GM23248 (cell line): Measurements from ENCODE around the gene RNF213. TPM values are rescaled to one million over a fixed set of nuclear protein-coding genes. Genes with fewer than 3 reads are reported as not detected.

ENCODE experiments used
- DNase-seq: peaks from one replicate; pipeline ENCODE4 v3.0.0-alpha.2; 2015
- H2AFZ ChIP-seq: fragments of 200-600 bp; sonication (generic); 2 replicates; pipeline ENCODE4 v1.6.1; 2016; ENCODE audit warnings: antibody characterized with exemption
- H3F3A ChIP-seq: fragments of 200-600 bp; sonication (generic); 2 replicates; pipeline ENCODE4 v1.6.1; 2016; ENCODE audit warnings: mild to moderate bottlenecking, antibody characterized with exemption, mixed run types; ENCODE audit not compliant: insufficient read depth
- H3K27ac ChIP-seq: fragments of 200-600 bp; sonication (generic); 2 replicates; pipeline ENCODE4 v1.5.1; 2016; ENCODE audit warnings: mild to moderate bottlenecking
- H3K27me3 ChIP-seq: fragments of 200-600 bp; sonication (generic); replicated peaks from 2 replicates; pipeline ENCODE4 v1.6.1; 2016; ENCODE audit warnings: mild to moderate bottlenecking; ENCODE audit not compliant: insufficient read depth
- H3K36me3 ChIP-seq: fragments of 200-600 bp; sonication (generic); 2 replicates; pipeline ENCODE4 v1.6.1; 2016; ENCODE audit warnings: low read depth, mild to moderate bottlenecking
- H3K4me1 ChIP-seq: fragments of 200-600 bp; sonication (generic); 2 replicates; pipeline ENCODE4 v1.6.1; 2016; ENCODE audit warnings: mild to moderate bottlenecking; ENCODE audit not compliant: insufficient read depth
- H3K4me2 ChIP-seq: fragments of 200-600 bp; sonication (generic); one replicate; pipeline ENCODE4 v1.6.1; 2016; ENCODE audit warnings: mild to moderate bottlenecking; ENCODE audit not compliant: unreplicated experiment
- H3K4me3 ChIP-seq: fragments of 200-600 bp; sonication (generic); 2 replicates; pipeline ENCODE4 v1.5.1; 2016; ENCODE audit warnings: mild to moderate bottlenecking
- H3K79me2 ChIP-seq: fragments of 200-600 bp; sonication (generic); 2 replicates; pipeline ENCODE4 v1.6.1; 2016; ENCODE audit warnings: mild to moderate bottlenecking; ENCODE audit not compliant: insufficient read depth
- H3K9ac ChIP-seq: fragments of 200-600 bp; sonication (generic); 2 replicates; pipeline ENCODE4 v1.6.1; 2016; ENCODE audit warnings: mild to moderate bottlenecking
- H3K9me2 ChIP-seq: fragments of 200-600 bp; sonication (generic); 2 replicates; pipeline ENCODE4 v1.6.1; 2016; ENCODE audit warnings: mixed run types, mild to moderate bottlenecking, moderate library complexity; ENCODE audit not compliant: insufficient read depth
- H3K9me3 ChIP-seq: fragments of 200-600 bp; sonication (generic); one replicate; pipeline ENCODE4 v1.6.1; 2017; ENCODE audit warnings: low read depth
- H4K20me1 ChIP-seq: fragments of 200-600 bp; sonication (generic); 2 replicates; pipeline ENCODE4 v1.6.0; 2016; ENCODE audit not compliant: insufficient read depth
- EZH2 ChIP-seq: fragments of 200-600 bp; sonication (generic); IDR thresholded peaks from 2 replicates; pipeline ENCODE4 v1.6.1; 2018; ENCODE audit warnings: antibody characterized with exemption, mild to moderate bottlenecking; ENCODE audit not compliant: insufficient read depth, poor library complexity, severe bottlenecking
- EZH2phosphoT487 ChIP-seq: fragments of 200-600 bp; sonication (generic); IDR thresholded peaks from 2 replicates; pipeline ENCODE4 v1.6.1; 2018; ENCODE audit warnings: antibody characterized with exemption, moderate library complexity, mild to moderate bottlenecking, low read depth; ENCODE audit not compliant: insufficient read depth
- WGBS, 2 experiments: methylation state at CpG; one replicate each; pipeline ENCODE4 v1.1.6; 2015 to 2017; ENCODE audit warnings: low lambda C conversion rate in 2 of 2, low coverage in 1 of 2; ENCODE audit errors: missing lambda C conversion rate in 2 of 2; 5-methylcytosine and 5-hydroxymethylcytosine counted together
- in situ Hi-C: fragments of 300-500 bp; cut with MboI; formaldehyde crosslinking; loops from 2 replicates; pipeline ENCODE4 v1.15.0; 2020
- polyA plus RNA-seq: library from polyadenylated mRNA; unstranded; fragments of >200 nt; fragmentation: Nextera tagmentation; extraction: Ambion mirVana; gene quantifications from 2 replicates; pipeline ENCODE4 v1.2.1, GENCODE V29; 2016
- total RNA-seq: library from RNA; depleted of rRNA; stranded (reverse); fragments of >200 nt; shearing (Covaris generic); gene quantifications from 2 replicates; pipeline ENCODE4 v1.2.3, GENCODE V29; 2014

Gene RNF213
- total and polyA plus RNA-seq, 2 experiments from 2014 or later = 18.8 to 45.0 TPM

DNA sequence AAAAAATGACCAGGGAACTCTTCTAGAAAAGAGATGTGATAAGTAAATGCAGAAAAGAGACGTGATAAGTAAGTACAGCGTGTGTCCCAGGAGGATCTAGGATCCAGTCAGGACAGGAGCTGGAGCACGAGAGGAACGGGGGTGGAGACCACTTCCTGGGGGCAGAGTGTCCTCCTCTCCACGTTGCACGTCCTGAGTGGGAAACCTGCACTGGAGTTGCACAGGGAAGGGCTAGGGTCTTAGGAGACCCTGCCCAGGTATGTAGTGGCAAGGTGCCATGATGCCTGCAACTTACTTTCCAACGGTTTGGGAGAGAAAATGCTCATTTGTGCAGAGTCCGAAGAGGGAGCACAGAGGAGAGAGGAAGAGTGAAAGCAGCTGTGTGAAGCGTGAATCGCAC is 55.8 kb downstream of the RNF213 start:
- Histone ChIP-seq H3K9me3 (no peaks in the 10 kb centered on the region), H3K4me2 (no peak overlapping the region), H4K20me1 (no peaks in the 10 kb centered on the region), H3K9ac (no peak overlapping the region), H2AFZ (no peak overlapping the region), H3F3A (0 out of 2 replicates have a peak, but pooled peaks cover 5% of the 10 kb centered on the region), H3K79me2 (peaks cover 9% of the 10 kb centered on the region; the same call in 1 of the 2 replicates), H3K27me3 (no peaks in the 10 kb centered on the region), H3K36me3 (peaks cover 26% of the 10 kb centered on the region; the same call in 1 of the 2 replicates), H3K4me1 (no peaks in the 10 kb centered on the region), H3K27ac (no peak overlapping the region), H3K4me3 (no peak overlapping the region), H3K9me2 (no peaks in the 10 kb centered on the region)
- 84% methylated on average over 10 of the region's 10 CpGs for WGBS, 2 experiments
- in situ Hi-C loops = no loop called here
- DNase-seq = no peak
- TF ChIP-seq EZH2 (no peak), EZH2phosphoT487 (no peak)

DNA sequence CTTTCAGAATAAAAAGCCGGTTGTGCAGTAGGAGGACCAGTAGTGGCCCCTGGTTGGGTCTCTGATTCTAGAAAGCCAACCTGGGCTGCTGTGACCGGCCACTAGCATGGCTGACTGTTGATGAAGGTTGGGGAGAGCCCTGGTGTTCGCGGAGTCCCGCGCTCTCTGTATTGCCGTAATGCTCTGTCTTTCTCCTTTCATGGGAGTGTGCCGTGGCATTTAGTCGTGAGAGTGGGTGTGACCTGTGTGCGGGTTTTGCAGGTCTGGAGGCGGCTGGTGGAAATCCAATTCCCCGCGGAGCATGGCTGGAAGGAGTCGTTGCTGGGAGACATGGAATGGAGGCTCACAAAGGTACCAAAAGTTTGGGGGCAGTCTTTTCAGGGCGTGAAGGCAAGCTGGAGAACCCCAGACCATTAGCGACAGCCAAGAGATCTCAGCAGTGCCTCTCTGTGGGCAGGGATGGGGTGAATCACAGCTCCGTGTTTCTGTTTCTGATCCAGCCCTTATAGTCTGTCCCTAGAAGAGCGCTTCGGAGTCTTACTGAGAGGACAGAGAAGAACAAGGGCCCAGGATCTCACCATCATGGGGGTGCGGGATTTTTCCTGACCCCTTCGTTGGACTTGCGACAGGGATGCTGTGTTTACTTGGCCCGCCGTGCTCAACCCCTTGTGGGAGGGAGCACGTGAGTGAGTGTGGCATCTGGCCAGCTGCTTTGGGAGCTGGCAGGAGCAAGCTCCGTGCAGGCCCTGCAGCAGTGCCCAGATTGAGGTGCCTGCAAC is 56.5 kb downstream of the RNF213 start:
- peaks cover 27% of the 10 kb centered on the region; the same call in 1 of the 2 replicates for H3K36me3 ChIP-seq

DNA sequence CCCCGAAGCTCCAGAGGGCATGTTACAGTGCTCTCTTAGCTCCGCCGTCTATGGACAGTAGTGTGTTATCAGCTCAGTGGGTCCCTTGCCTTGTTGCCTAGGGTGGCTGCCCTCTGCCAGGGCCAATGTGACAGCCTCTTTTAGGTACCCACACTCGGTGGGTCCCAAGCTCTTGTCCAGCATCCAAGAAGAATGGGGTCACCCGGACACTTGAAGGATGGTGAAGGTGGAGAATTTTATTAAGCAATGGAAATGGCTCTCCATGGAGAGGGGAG is 57.0 kb downstream of the RNF213 start:
- in situ Hi-C loops = no loop called here
- H3K4me2 ChIP-seq = no peak overlapping the region
- no peak overlapping the region for H3K4me3 ChIP-seq
- no peaks in the 10 kb centered on the region for H3K9me2 ChIP-seq
- no peak for DNase-seq
- H3K4me1 ChIP-seq = no peaks in the 10 kb centered on the region
- no peak overlapping the region for H3K27ac ChIP-seq
- H3K27me3 ChIP-seq = no peaks in the 10 kb centered on the region
- H3K36me3 ChIP-seq = peaks cover 29% of the 10 kb centered on the region; the same call in 1 of the 2 replicates
- no peaks in the 10 kb centered on the region for H4K20me1 ChIP-seq
- no peaks in the 10 kb centered on the region for H3K9me3 ChIP-seq
- no peak overlapping the region for H3K9ac ChIP-seq
- no peak for TF ChIP-seq EZH2phosphoT487
- no peak for TF ChIP-seq EZH2
- no peak overlapping the region for H2AFZ ChIP-seq
- 0 out of 2 replicates have a peak, but pooled peaks cover 5% of the 10 kb centered on the region for H3F3A ChIP-seq
- H3K79me2 ChIP-seq = peaks cover 8% of the 10 kb centered on the region; the same call in 1 of the 2 replicates
- WGBS, 2 experiments = 79 to 87% methylated on average over 5 of the region's 5 CpGs

More for the DNA sequence above, 56.5 kb downstream of the RNF213 start:
- no peaks in the 10 kb centered on the region for H3K9me2 ChIP-seq
- H3K4me1 ChIP-seq = no peaks in the 10 kb centered on the region
- no peak overlapping the region for H3K9ac ChIP-seq
- 85 to 88% methylated on average over 26 of the region's 26 CpGs for WGBS, 2 experiments
- H4K20me1 ChIP-seq = no peaks in the 10 kb centered on the region
- H3K27ac ChIP-seq = no peak overlapping the region
- in situ Hi-C loops = no loop called here
- TF ChIP-seq EZH2 (no peak), EZH2phosphoT487 (no peak)
- 0 out of 2 replicates have a peak, but pooled peaks cover 5% of the 10 kb centered on the region for H3F3A ChIP-seq
- no peaks in the 10 kb centered on the region for H3K9me3 ChIP-seq
- H3K79me2 ChIP-seq = peaks cover 9% of the 10 kb centered on the region; the same call in 1 of the 2 replicates
- no peaks in the 10 kb centered on the region for H3K27me3 ChIP-seq
- DNase-seq = no peak
- H2AFZ ChIP-seq = no peak overlapping the region
- H3K4me3 ChIP-seq = no peak overlapping the region
- no peak overlapping the region for H3K4me2 ChIP-seq

GRCh38 chr17:80318166-80318565 is 57.5 kb downstream of the RNF213 start:
- Histone ChIP-seq H3K9me3 (no peaks in the 10 kb centered on the region), H4K20me1 (no peaks in the 10 kb centered on the region), H3K9ac (no peak overlapping the region), H3K4me3 (no peak overlapping the region), H3K9me2 (no peaks in the 10 kb centered on the region), H3K27me3 (no peaks in the 10 kb centered on the region), H3F3A (0 out of 2 replicates have a peak, but pooled peaks cover 5% of the 10 kb centered on the region), H3K36me3 (peaks cover 32% of the 10 kb centered on the region; the same call in 1 of the 2 replicates), H3K27ac (no peak overlapping the region), H3K4me1 (no peaks in the 10 kb centered on the region), H3K4me2 (no peak overlapping the region), H2AFZ (no peak overlapping the region), H3K79me2 (peaks cover 3% of the 10 kb centered on the region; the same call in 1 of the 2 replicates)
- in situ Hi-C loops = no loop called here
- DNase-seq = no peak
- WGBS, 2 experiments = 97 to 98% methylated on average over 6 of the region's 6 CpGs
- TF ChIP-seq EZH2 = no peak
- TF ChIP-seq EZH2phosphoT487 = no peak
